ENCODE measurements around the gene DCBLD2.
A peak's percentile ranks its signal among the peaks of the same experiment; 100 is the strongest.

The DCBLD2 gene

GRCh38 chr3:98791341-98792325 lies 109.9 kb downstream of the DCBLD2 start:
- no peak for DNase-seq

GRCh38 chr3:98788651-98789050 lies 112.8 kb downstream of the DCBLD2 start:
- DNase-seq = peak; percentile 42

- no peak for DNase-seq
Measured at GRCh38 chr3:98787181-98787580, 114.3 kb downstream of the DCBLD2 start.

DNA sequence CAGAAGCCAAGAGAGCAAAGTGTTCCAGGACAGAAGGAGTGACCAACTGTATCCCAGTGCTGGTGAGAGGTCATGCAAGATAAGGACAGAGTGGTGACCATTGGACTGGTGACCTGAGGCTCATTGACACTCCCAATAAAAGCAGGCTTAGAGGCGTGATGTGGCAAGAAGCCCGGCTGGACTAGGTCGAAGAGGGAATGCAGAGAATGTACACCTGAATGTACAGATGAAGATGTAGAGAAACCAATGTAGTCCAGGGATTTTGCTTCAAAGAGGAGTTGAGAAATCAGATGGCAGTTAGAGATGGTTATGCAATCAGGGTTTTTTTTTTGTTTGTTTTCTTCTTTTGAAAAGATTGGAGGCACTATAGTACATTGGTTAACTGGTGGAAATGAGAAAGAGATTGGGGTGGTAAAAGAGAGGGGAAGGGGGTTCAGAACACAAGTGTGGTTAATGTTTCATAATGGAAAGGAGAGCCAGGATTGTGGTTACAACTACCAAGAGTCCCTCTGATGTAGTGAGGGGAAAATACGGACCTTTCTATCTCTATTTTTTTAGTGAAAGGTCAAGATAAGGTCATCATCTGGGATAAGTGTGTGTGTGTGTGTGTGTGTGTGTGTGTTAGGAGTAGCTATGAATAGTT lies 115.0 kb downstream of the DCBLD2 start:
- DNase-seq = no peak

GRCh38 chr3:98784666-98785600 lies 116.6 kb downstream of the DCBLD2 start:
- DNase-seq = no peak

DNA sequence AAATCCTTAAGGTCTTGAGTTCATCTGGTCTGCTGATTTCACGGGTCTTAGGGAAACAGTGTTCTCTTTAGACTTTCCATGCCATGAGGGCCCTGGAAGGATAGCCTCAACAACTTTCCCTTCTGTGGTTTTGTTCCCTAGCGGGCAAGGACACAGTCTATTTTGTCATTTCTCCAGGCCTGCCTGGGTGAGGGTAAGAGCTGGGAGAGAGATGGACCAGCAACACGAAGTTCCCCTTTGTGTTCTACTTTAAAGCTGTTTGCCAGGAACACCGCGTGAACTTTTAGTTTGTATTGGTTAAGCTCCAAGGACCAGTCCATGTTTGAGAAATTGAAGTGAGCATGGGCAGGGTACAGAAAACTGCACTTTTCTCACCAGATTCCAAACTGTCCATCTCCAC lies 117.5 kb downstream of the DCBLD2 start:
- no peak for DNase-seq

GRCh38 chr3:98782824-98783500 lies 118.5 kb downstream of the DCBLD2 start:
- DNase-seq = no peak

- no peak for DNase-seq
Measured at GRCh38 chr3:98780343-98780742, 121.2 kb downstream of the DCBLD2 start.

GRCh38 chr3:98779541-98780335 lies 121.8 kb downstream of the DCBLD2 start:
- DNase-seq = no peak

DNA sequence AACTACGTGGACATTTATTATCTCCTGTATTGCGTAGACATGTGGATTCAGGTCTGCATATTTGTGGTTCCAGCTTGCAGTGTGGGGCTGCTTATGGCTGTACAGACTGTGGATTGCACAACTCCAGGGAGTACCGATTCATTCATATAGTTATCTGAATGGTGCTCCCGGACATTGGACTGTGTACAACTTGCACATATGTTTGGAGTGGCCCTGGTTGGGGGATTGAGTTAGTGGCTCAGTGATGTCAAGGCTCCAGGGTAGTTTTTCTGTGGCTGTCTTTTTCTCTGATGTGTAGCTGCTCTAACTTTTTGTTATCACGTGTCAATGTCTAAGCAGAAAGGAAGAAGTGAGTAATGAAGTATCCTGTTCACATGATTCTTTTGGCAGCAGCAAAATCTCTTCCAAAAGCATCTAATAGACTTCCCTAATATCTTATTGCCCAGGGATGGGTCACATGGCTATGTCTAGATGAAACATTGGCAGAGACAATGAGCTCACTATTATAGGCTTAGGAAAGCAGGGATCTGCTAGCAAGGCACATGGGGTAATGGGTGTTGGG lies 122.6 kb downstream of the DCBLD2 start:
- no peak for DNase-seq

DNA sequence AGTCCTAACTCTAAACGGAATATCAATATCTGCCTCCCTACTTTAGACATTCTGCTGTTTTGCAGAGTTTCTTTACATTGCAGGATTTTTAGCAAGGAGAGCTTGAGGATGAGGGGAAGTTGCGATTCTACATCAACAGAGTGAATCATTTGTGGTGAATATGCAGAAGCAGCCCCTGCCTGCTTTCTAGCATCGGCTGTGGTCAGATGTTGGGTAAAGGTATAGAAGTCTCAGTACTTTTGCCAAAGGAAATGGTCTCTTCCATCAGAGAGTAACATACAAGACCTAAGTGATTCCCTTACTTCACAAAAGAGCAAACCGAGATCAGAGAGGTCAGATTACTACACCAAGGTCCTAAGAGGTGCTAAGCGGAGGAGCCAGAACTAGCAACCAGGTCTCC lies 123.1 kb downstream of the DCBLD2 start:
- DNase-seq = no peak

DNA sequence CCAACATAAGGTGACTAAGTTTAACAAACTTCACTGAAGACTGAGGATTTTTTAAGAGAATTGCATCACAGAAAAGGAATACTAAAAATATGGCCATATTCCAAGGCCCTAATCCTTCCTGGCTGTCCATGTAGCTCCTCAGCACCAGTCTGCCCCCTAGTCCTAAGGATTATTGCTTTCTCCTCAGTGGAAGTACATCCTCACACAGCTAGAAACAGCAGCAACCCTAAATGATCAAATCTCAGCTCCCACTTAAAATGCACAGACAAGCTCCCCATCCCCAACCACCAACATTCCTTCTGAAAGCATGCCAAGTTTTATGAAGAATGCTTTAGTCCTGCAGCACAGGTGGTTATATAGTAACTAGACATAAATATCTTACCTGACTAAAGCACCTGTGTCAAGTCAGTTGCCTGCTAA lies 123.7 kb downstream of the DCBLD2 start:
- no peak for DNase-seq

DNA sequence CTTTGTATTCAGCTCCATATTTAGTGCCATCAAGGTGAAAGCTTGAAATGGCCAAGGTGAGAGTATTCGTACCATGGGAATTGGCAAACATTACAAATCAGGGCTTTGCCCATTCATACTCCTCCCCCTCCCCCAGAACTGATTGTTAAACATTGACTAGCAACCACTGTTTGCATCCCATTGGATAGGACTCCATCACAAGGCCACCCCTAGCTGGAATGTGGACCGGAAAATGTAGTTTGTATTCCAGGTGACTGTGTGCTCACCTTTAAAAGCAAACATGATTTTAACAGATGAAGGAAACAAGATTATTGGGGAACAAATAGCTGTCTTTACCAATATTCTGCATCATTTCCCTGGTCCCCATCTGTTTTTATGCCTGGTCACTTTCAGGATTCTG lies 124.2 kb downstream of the DCBLD2 start:
- no peak for DNase-seq

- DNase-seq = no peak
Measured at GRCh38 chr3:98776140-98776493, 125.4 kb downstream of the DCBLD2 start.

DNA sequence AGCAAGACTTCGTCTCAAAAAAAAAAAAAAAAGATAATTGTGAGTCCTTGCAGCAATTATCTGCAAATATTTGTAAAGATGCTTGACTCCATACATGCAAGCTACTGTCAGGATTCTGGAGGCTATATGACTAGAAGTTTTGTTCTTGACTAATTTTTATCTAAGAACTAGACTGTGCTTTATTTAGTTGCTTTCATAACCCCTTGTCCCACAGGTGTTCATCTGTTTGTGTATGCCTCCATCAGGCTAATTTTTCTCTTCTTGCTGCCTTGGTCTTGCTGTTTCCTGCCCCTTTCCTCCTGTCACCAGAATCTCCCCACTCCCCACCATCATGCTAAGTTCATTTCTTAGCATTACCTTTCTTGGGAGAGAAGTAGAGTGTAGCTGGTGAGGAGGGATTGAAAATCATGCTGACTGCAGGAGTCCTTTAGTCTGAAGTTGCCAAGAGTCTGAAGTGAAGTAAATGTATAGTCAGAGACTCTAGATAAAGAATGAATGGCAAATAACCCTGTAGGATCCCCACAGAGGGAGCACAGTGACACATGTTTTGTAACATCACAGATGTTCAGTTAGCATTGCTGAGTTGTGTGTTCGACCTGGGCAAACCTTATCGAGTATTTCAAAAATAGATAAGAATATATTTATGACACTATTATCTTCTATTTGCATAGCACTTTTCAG lies 125.9 kb downstream of the DCBLD2 start:
- DNase-seq = no peak

DNA sequence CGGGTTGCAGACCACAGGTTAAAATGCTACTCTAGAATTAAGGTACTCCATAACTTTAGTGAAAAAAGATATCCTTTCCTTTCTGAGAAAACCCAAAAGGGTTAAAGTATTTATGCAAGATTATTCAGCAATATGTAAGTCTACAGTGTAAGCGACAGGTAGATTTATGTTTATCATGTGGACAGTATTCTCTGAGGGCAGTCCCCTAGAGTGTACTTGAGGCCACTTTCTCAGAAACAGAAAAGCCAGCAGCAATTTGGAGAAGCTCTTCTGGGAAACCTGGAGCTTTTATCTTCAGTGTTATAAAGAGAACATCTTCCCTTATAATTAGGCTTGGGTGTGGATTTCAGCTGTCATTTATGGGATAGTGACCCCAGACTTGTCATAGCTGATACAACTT lies 129.5 kb downstream of the DCBLD2 start:
- no peak for DNase-seq

GRCh38 chr3:98770261-98771039 lies 131.0 kb downstream of the DCBLD2 start:
- DNase-seq = no peak

DNA sequence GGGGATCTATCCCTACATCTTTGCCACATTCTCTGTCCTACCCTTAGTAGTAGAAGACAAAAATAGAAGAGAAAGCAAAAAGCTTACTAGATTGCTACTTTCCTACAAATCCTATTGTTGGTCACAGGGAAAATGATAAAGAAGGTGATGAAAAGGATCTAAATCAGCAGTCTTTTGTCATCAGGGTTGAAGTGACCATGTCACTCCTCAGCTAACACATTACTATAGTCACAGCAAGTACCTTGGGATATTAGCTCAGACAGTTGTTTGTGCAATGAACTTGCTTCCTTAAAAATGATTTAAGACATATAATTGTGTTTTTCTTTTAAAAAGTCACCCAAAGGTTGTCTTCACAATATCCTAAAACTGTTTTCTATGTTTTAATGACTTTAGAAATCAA lies 132.0 kb downstream of the DCBLD2 start:
- DNase-seq = no peak

DNA sequence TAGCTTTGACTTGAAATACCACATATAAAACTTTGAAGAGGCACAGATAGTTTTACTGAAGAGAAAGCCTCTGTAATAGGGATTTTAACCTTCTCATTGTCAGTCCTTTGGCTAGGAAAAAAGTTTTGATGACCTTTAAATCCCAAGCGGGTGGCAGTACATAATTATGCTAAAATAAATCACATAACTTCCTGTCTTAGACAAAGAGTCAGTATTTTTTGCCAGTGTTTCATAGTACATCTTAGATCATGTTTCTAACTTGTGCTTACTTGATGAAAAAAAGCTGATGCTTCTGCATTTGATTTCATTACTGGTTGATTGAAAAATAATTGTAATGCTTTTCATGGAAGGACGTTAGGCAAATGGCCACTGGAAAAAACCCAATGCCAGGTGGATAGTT lies 132.5 kb downstream of the DCBLD2 start:
- no peak for DNase-seq

GRCh38 chr3:98766924-98767323 lies 134.6 kb downstream of the DCBLD2 start:
- DNase-seq = no peak

Measured in eye (tissue), 1 donor.